Measurements from ENCODE around the gene MEIS2.

Gene MEIS2

GRCh38 chr15:36951731-36952247 is 148.6 kb downstream of the MEIS2 start:
- Histone ChIP-seq H3K27ac (ENCODE audit: low read depth, low read length) (no peak overlapping the region), H3K9ac (ENCODE audit: low read length) (no peak overlapping the region)

GRCh38 chr15:36950371-36950770 is 150.0 kb downstream of the MEIS2 start:
- Histone ChIP-seq H3K4me3 (ENCODE audit: low read length) (no peak overlapping the region), H3K4me1 (ENCODE audit: control insufficient read depth, insufficient read depth, low read length) (peaks cover 8% of the 10 kb centered on the region), H3K9ac (ENCODE audit: low read length) (no peak overlapping the region), H3K27me3 (ENCODE audit: control insufficient read depth, insufficient read depth, low read length) (no peaks in the 10 kb centered on the region), H3K36me3 (ENCODE audit: control insufficient read depth, insufficient read depth, low read length) (no peaks in the 10 kb centered on the region), H3K27ac (ENCODE audit: low read depth, low read length) (no peak overlapping the region)

More at GRCh38 chr15:36951731-36952247, 148.6 kb downstream of the MEIS2 start:
- Histone ChIP-seq H3K36me3 (ENCODE audit: control insufficient read depth, insufficient read depth, low read length) (no peaks in the 10 kb centered on the region), H3K4me3 (ENCODE audit: low read length) (no peak overlapping the region), H3K4me1 (ENCODE audit: control insufficient read depth, insufficient read depth, low read length) (peaks cover 8% of the 10 kb centered on the region), H3K27me3 (ENCODE audit: control insufficient read depth, insufficient read depth, low read length) (no peaks in the 10 kb centered on the region)

GRCh38 chr15:36948982-36949381 is 151.4 kb downstream of the MEIS2 start:
- Histone ChIP-seq H3K9ac (ENCODE audit: low read length) (no peak overlapping the region), H3K27ac (ENCODE audit: low read depth, low read length) (no peak overlapping the region), H3K4me1 (ENCODE audit: control insufficient read depth, insufficient read depth, low read length) (peaks cover 8% of the 10 kb centered on the region), H3K27me3 (ENCODE audit: control insufficient read depth, insufficient read depth, low read length) (no peaks in the 10 kb centered on the region), H3K4me3 (ENCODE audit: low read length) (no peak overlapping the region), H3K36me3 (ENCODE audit: control insufficient read depth, insufficient read depth, low read length) (no peaks in the 10 kb centered on the region)

- no peaks in the 10 kb centered on the region for H3K36me3 ChIP-seq (ENCODE audit: control insufficient read depth, insufficient read depth, low read length)
- H3K9ac ChIP-seq (ENCODE audit: low read length): no peak overlapping the region
- no peak overlapping the region for H3K4me3 ChIP-seq (ENCODE audit: low read length)
- H3K27ac ChIP-seq (ENCODE audit: low read depth, low read length): no peak overlapping the region
- peaks cover 8% of the 10 kb centered on the region for H3K4me1 ChIP-seq (ENCODE audit: control insufficient read depth, insufficient read depth, low read length)
- no peaks in the 10 kb centered on the region for H3K27me3 ChIP-seq (ENCODE audit: control insufficient read depth, insufficient read depth, low read length)
These were observed 153.2 kb downstream of the MEIS2 start for GRCh38 chr15:36947035-36947719.

- H3K9ac ChIP-seq (ENCODE audit: low read length): no peak overlapping the region
- no peak overlapping the region for H3K4me3 ChIP-seq (ENCODE audit: low read length)
- no peaks in the 10 kb centered on the region for H3K36me3 ChIP-seq (ENCODE audit: control insufficient read depth, insufficient read depth, low read length)
- no peak overlapping the region for H3K27ac ChIP-seq (ENCODE audit: low read depth, low read length)
- peaks cover 10% of the 10 kb centered on the region for H3K4me1 ChIP-seq (ENCODE audit: control insufficient read depth, insufficient read depth, low read length)
- H3K27me3 ChIP-seq (ENCODE audit: control insufficient read depth, insufficient read depth, low read length): no peaks in the 10 kb centered on the region
These were observed 155.9 kb downstream of the MEIS2 start for GRCh38 chr15:36944442-36944841.

- H3K27me3 ChIP-seq (ENCODE audit: control insufficient read depth, insufficient read depth, low read length): no peaks in the 10 kb centered on the region
- no peak overlapping the region for H3K27ac ChIP-seq (ENCODE audit: low read depth, low read length)
- no peaks in the 10 kb centered on the region for H3K36me3 ChIP-seq (ENCODE audit: control insufficient read depth, insufficient read depth, low read length)
- H3K4me3 ChIP-seq (ENCODE audit: low read length): no peak overlapping the region
- no peak overlapping the region for H3K9ac ChIP-seq (ENCODE audit: low read length)
- H3K4me1 ChIP-seq (ENCODE audit: control insufficient read depth, insufficient read depth, low read length): peaks cover 8% of the 10 kb centered on the region
These were observed 156.6 kb downstream of the MEIS2 start for GRCh38 chr15:36943508-36944361.

GRCh38 chr15:36942248-36942827 is 158.0 kb downstream of the MEIS2 start:
- Histone ChIP-seq H3K36me3 (ENCODE audit: control insufficient read depth, insufficient read depth, low read length) (no peaks in the 10 kb centered on the region), H3K27ac (ENCODE audit: low read depth, low read length) (no peak overlapping the region), H3K4me1 (ENCODE audit: control insufficient read depth, insufficient read depth, low read length) (peaks cover 3% of the 10 kb centered on the region), H3K27me3 (ENCODE audit: control insufficient read depth, insufficient read depth, low read length) (no peaks in the 10 kb centered on the region), H3K4me3 (ENCODE audit: low read length) (no peak overlapping the region), H3K9ac (ENCODE audit: low read length) (no peak overlapping the region)

- peaks cover 2% of the 10 kb centered on the region for H3K4me1 ChIP-seq (ENCODE audit: control insufficient read depth, insufficient read depth, low read length)
- no peak overlapping the region for H3K4me3 ChIP-seq (ENCODE audit: low read length)
- no peak overlapping the region for H3K27ac ChIP-seq (ENCODE audit: low read depth, low read length)
These were observed 158.6 kb downstream of the MEIS2 start for GRCh38 chr15:36941798-36942197.

GRCh38 chr15:36940636-36941260 is 159.6 kb downstream of the MEIS2 start:
- Histone ChIP-seq H3K27ac (ENCODE audit: low read depth, low read length) (no peak overlapping the region), H3K4me1 (ENCODE audit: control insufficient read depth, insufficient read depth, low read length) (peaks cover 2% of the 10 kb centered on the region), H3K4me3 (ENCODE audit: low read length) (no peak overlapping the region), H3K27me3 (ENCODE audit: control insufficient read depth, insufficient read depth, low read length) (no peaks in the 10 kb centered on the region), H3K36me3 (ENCODE audit: control insufficient read depth, insufficient read depth, low read length) (no peaks in the 10 kb centered on the region), H3K9ac (ENCODE audit: low read length) (no peak overlapping the region)

More at GRCh38 chr15:36941798-36942197, 158.6 kb downstream of the MEIS2 start:
- Histone ChIP-seq H3K27me3 (ENCODE audit: control insufficient read depth, insufficient read depth, low read length) (no peaks in the 10 kb centered on the region), H3K36me3 (ENCODE audit: control insufficient read depth, insufficient read depth, low read length) (no peaks in the 10 kb centered on the region), H3K9ac (ENCODE audit: low read length) (no peak overlapping the region)

- peaks cover 2% of the 10 kb centered on the region for H3K4me1 ChIP-seq (ENCODE audit: control insufficient read depth, insufficient read depth, low read length)
- H3K36me3 ChIP-seq (ENCODE audit: control insufficient read depth, insufficient read depth, low read length): no peaks in the 10 kb centered on the region
- H3K9ac ChIP-seq (ENCODE audit: low read length): no peak overlapping the region
- no peaks in the 10 kb centered on the region for H3K27me3 ChIP-seq (ENCODE audit: control insufficient read depth, insufficient read depth, low read length)
- no peak overlapping the region for H3K27ac ChIP-seq (ENCODE audit: low read depth, low read length)
- no peak overlapping the region for H3K4me3 ChIP-seq (ENCODE audit: low read length)
These were observed 160.1 kb downstream of the MEIS2 start for GRCh38 chr15:36940219-36940618.

GRCh38 chr15:36938764-36939163 is 161.6 kb downstream of the MEIS2 start:
- Histone ChIP-seq H3K36me3 (ENCODE audit: control insufficient read depth, insufficient read depth, low read length) (no peaks in the 10 kb centered on the region), H3K27me3 (ENCODE audit: control insufficient read depth, insufficient read depth, low read length) (no peaks in the 10 kb centered on the region), H3K4me3 (ENCODE audit: low read length) (no peak overlapping the region), H3K27ac (ENCODE audit: low read depth, low read length) (no peak overlapping the region), H3K4me1 (ENCODE audit: control insufficient read depth, insufficient read depth, low read length) (peaks cover 6% of the 10 kb centered on the region), H3K9ac (ENCODE audit: low read length) (no peak overlapping the region)

- no peaks in the 10 kb centered on the region for H3K36me3 ChIP-seq (ENCODE audit: control insufficient read depth, insufficient read depth, low read length)
- H3K4me1 ChIP-seq (ENCODE audit: control insufficient read depth, insufficient read depth, low read length): peaks cover 7% of the 10 kb centered on the region
- H3K4me3 ChIP-seq (ENCODE audit: low read length): no peak overlapping the region
- no peak overlapping the region for H3K27ac ChIP-seq (ENCODE audit: low read depth, low read length)
- no peak overlapping the region for H3K9ac ChIP-seq (ENCODE audit: low read length)
- no peaks in the 10 kb centered on the region for H3K27me3 ChIP-seq (ENCODE audit: control insufficient read depth, insufficient read depth, low read length)
These were observed 162.2 kb downstream of the MEIS2 start for GRCh38 chr15:36938131-36938530.
